H4 (cell line): ENCODE data around the gene METAP1D. TPM values are rescaled to one million over a fixed set of nuclear protein-coding genes. Genes with fewer than 3 reads are reported as not detected.
A peak's percentile ranks its signal among the peaks of the same experiment; 100 is the strongest.

ENCODE experiments used
- DNase-seq: peaks from one replicate; pipeline ENCODE4 v3.0.0-alpha.2; 2015; ENCODE audit warnings: low spot score
- total RNA-seq: library from RNA; depleted of rRNA; stranded (reverse); fragments of >200 nt; shearing (Covaris generic); gene quantifications from 2 replicates; pipeline ENCODE4 v1.2.3, GENCODE V29; 2014

METAP1D gene
- total RNA-seq, 1 experiment from 2014 or later, result 36.0 TPM

DNA sequence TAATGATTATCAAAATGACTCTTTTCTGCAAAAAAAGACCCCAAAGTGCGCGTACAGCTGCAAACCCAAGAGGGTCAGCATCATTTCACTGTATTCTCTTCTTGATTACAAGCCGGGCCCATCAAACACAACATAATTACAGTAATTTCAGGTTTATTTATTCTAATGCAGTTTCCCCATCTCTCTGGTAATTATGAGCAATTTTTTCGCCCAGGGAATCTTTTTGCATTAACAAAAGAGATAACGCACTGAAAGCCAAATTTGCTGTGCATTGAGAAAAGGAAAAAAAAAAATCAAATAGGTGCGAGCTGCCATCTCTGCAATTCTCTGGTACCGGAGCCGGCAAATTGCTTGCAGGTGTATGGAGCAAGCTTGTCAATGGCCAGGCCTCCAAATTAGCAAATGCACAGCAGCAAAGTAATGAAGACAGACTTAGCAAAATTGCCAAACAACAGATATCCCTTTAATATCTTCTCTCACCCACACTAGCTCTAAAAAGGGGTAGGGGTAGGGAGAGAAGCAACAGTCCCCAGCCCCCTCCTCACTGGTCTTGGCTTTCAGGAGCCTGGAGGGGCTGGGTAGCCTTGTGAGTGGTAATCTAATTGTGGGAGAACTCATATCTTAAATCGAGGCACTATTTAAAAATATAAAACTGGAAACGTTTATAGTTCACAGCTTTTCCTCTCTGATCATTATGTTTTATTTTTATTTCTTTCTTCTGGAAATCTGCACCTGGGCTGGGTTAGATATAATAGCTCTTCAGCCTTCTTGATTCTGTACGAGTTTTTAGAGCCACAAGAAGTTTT is 92.2 kb downstream of the METAP1D start:
- DNase-seq, result no peak

- DNase-seq, result no peak
Measured at GRCh38 chr2:172092716-172093415, 93.1 kb downstream of the METAP1D start.

DNA sequence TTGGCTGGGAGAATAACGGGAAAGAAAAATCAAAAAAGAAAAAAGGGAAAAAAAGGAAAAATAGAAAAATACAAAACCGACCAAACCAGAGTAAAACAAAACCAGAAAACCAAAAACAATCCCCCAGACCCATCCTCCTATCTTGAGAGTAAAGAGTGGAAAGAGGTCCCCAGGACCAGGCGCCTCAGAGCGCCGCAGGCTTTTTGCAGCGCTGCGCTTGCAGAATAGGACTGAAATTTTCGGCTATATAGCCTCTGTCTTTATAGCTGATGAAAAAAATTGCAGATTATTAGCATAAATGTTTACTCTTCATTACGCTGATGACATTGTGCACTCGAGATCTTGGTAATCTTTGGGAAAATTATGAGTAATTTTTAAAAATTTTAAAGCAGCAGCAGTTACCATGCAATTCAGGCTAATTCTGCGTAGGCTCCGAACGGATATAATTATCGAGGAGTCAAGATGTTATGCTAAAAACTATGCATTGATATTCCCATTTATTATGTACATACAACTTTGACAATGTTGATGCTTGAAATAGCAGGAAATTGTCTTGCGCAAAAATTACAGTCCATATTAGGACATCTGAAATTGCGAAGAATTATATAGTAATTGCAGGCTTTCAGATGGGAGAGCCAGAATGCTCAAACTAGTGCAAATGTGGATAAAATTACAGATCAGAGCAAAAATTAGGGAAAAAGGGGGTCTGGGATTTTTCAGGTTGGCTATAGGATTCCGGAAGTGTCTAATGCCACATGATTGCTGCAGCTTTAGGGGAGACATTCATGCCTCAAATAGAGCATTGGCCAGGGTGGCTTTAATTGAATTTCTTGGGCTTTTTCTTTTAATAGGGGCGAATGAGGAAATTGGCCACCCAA is 93.9 kb downstream of the METAP1D start:
- DNase-seq, result no peak

GRCh38 chr2:172094294-172095145 is 94.8 kb downstream of the METAP1D start:
- no peak for DNase-seq

GRCh38 chr2:172095146-172095904 is 95.6 kb downstream of the METAP1D start:
- peak; percentile 87 for DNase-seq

GRCh38 chr2:172095905-172096625 is 96.3 kb downstream of the METAP1D start:
- DNase-seq, result peak; percentile 31

DNA sequence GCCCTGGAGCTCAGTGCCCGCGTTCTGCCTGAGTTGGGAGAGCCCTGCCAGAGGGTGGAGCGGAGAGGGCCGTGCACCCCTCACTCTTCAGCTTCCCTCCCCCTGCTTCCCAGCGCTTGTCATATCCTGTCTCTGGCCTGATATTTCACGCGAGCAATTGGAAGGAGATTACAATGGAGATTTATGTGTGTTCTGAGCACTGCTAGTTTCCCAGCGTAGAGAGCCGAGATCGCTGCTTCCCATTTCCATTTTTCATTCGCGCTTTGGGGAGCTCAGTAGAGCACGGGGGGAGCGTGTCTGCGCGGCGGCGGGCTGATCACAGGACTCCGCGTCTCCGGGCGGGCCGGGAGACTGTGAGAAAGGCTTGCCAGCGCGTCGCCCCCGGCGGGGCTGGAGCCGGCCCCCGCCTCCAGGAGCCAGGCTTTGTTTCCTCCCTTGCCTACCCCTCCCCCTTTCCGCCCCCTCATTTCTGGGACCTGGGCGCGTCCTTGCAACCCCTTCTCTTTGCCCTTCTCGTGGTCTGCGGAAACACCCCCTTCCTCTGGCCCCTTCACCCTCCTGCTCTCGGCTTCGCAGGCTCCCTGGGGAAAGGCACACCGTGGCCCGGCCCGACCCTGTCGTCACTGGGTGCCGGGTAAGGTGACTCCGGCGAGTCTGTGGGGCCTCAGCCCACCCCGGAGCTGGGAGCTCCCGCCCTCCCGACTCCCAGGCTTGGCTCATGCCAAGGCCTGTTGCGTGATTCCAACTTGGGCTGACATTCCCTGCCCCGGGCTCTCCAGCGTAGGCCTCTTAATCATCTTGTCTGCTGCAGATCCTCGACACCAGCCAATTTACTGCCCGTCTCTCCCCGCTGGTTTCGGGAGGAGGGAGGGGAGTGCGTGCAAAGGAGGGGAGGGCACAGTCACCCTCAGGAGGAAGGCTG is 97.1 kb downstream of the METAP1D start:
- DNase-seq, result peak; percentile 90

- peak; percentile 77 for DNase-seq
Measured at GRCh38 chr2:172097557-172098131, 97.9 kb downstream of the METAP1D start.

DNA sequence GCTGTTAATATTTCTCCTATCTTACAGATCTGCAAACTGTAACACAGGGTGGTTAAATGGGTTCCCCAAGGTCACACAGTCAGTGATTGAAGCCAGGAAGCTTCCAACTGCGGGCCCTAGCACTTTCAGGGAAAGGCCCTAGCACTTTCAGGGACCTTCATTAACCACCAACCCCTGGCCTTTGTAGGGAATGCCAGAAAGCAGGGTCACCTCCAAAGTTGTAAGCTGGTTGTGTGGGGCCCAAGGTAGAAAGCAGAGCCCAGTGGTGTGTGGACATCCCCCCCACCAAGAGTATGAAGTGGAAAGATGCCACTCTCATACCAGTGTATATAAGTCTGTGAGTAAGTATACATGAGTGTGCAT is 98.5 kb downstream of the METAP1D start:
- peak; percentile 25 for DNase-seq

DNA sequence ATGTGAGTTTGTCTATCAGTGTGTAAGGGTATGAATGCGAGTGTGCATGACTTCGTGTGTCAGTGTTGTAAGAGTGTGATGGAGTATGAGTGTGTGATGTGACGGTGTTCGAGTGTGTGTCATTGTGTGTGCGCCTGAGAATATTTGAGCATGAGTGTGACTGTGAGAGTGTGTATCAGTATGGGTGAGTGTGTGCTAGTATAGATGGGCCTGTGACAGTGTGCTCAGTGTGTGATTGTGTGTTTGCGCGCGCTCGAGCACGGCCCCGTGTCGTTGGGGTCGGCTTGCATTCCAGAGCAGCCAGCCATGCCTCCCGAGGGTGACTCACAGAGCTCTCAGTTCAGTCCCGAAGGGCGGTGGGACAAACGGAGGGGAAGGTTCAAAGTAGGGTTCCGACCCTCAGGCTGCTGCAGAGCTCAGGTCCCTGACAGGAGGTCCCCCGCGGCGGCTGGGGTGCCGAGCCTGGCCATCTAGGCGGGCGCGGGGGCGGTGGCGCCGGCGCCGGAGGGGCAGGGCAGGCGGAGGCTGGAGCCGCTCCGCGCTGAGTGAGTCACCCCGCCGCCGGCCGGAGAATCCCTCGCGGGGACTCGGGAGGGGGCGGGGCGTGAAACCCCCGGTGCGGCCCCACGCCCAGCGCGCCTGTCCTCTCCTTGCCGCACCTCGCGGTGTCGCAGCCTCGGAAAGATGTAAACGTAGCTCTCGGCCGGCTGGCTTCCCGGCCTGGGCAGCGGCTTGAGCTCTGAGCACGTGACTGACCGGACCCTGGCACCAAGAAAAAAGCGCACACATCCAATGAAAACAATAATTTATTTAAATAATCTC is 99.1 kb downstream of the METAP1D start:
- peak; percentile 81 for DNase-seq

DNA sequence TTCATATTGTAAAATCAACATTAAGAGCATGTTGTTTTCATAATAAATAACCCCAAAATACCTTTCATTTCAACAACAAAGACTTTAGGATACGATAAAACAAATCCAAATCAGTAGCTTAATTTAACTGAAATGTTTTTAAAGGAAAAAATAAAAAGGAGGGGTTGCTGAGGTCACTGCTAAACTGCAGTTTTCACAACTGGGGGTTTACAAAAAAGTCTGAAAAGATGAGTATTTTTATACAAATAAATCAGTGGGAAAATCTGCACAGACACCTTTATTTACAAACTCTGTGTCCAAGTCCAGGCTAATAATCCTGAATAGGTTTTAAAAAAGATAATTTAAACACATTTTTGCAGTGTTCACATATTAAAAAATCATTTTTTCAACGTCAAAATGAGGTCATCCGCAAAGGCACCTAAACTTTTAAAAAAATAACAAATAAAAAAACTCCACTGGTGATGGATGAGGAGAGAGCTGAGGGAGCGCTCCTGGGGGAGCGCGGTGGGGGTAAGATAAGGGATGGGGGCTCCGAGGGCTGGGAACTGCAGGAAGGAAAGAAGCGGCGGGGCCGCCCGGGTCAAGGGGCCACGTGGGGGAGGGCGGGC is 99.8 kb downstream of the METAP1D start:
- DNase-seq, result no peak

DNA sequence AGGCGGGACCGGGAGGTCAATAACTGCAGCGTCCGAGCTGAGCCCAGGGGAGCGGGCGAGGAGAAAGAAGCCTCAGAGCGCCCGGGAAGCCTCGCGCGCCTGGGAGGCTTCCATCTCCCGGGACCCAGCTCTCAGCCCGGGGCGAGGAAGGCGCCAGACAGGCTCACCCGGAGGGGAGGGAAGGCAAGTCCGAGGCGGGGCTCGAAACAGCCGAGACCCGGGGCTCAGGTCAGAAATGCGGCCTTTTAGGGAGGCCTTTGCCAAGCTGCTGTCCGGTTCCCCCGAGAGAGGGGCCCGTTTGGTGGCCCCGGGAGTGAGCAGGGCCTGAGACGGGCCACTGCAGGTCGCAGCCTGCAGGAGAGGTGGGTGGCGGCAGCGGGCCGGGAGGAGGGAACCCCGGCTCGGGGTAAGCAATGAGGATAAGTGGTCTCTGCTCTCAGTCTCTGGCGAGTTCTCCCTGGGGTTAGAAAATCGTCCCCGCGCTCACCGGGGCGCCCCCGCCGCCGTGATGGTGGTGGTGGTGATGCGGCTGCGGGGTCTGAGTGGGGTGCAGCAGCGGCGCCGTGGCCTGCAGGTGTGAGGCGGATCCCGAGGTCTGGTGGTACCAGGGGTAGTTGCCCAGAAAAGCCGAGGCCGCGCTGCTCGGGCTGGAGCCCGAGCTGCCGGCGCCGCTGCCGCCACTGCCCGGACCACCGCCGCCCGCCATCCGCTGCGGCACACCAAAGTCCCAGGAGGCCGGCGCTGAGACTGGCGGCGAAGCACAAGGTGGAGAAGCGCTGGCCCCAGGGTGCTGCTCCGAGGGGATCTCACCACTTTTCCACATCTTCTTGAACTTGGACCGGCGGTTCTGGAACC is 100.6 kb downstream of the METAP1D start:
- DNase-seq, result no peak

DNA sequence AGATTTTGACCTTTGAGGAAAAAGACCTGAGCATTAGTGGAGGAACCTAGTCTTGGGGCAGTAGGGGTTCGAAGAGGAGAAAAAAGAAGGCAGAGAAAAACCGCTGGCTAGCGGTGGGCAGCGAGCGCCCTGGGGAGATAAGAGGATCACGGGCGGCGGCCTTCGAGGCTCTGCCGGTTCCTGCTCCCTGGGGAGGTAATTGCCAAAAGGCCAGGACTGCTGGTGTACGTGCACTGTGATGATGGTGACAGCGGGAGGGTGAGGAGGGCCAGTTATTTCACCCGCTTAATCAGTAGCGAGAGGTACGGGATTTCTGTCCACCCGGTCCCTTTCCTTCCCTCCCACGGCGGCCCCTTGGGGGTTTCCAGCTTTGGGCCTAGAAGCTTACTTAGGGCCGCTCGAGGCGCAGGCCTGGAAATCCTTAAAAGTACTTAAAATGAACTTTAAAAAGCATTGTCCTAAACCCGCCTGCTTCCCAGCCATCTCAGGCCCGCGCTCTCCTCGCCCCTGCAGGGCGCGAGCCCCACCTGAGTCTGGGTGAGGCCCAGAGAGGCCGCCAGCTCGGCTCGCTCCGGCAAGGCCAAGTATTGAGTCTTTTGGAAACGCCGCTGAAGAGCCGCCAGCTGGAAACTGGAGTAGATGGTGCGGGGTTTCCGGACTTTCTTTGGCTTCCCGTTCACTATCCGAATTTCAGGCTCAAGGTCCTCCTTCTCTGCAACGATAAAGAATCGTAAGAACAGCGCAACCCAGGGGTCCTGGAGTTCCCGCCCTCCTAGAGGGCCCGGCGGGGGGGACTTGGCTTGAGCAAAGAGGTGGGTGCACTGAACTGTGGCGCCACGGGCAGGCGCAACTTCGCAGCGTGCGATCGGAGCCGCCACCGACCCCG is 101.4 kb downstream of the METAP1D start:
- no peak for DNase-seq

DNA sequence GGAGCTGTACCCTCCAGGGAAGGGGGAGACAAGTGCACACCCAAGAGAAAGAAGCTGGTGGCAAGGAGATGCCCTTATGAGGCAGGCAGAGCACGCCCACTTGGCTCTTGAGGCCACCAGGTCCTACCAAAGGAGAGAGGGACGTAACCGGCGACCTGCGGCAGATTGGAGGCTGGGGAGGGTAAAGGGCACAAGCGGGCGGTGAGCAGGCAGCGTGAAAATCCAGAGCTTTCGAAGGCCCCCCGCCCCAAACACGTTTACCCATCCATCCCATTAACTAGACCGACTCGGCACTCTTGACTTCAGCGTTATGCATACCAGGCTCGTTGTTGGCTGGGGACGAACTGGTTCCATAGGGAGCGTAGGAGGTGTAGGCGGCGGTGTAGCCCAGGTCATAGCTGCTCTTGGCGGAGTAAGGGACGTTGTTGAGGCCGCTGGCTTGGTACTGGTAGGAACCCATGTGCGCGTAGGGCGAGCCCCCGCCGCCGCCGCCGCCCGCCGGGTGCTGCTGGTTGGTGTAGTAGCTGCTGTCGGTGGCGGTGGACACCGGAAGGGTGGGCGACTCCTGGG is 102.2 kb downstream of the METAP1D start:
- DNase-seq, result peak; percentile 67
